NCI-H2196 (cell line): Measurements from ENCODE around the gene NHLRC3.
A peak's percentile ranks its signal among the peaks of the same experiment; 100 is the strongest.
"Not testable (repeated sequence)": the region's sequence is repeated elsewhere in the genome, so short reads cannot be mapped to it uniquely, and the experiment has no call there.

ENCODE experiments used
- DNase-seq: peaks from one replicate; lab custom pipeline; 2025; ENCODE audit not compliant: unreplicated experiment; lab: John Stamatoyannopoulos, UW

NHLRC3 gene

DNA sequence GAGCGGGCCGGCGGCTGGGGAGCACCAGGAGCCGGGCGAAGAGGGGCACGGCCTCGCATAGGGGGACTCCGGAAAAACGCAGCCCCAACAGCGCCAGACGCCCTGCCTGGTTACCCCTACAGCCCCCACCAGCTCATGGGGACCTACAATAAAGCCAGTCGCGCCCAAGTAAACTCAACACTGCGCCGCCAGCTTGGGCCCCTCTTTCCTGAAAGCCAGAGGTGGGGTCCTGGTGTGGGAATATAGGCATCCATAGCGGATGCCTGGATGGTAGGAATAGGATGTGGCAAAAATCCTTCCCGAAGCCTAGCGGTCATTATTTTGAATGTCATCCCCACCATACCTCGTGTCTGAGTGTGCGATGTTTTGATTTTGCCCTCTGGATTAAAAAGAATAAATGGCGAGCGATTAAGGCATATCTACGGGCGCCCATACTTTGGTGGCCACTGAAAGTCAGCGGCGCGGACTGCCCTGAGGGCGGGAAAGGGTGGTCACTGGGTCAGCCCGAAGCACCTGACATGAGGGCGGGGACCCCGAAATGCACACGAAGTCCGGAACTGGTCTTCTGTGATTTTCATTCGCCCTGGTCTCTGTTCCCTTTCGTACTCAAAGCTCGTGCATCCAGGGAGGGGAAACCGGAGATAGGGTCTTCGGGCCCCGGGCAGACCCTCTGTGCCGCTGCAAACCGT lies at the start of gene NHLRC3, which contains the start of gene PROSER1:
TSS of gene NHLRC3 (plus strand) at position 577 of the 689 bp plus-strand sequence. CDS start 184 bp downstream, outside the sequence.
TSS of gene PROSER1 (minus strand) at position 210 of the 689 bp plus-strand sequence. CDS start 847 bp downstream, outside the sequence.
- peak; percentile 79 for DNase-seq

DNA sequence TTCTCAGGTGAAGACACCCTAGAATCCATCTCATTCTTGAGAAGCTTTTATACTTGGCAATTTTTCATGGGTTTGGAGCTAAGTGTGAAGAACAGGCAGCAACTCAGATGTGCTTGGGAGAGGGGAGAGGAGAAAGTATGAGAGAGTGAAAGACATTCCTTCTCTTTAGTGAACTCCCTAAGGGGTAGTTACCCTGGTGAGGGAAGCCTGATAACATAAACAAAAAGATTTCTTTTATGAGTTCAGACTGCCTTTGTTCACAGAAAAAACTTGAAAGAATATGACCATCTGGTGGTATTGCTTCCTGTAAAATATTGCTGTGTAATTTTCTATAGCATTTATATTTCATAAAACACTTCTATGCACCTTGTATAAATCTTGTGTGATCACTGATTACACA lies 47.6 kb upstream of the NHLRC3 start, which contains the start of gene STOML3:
TSS of gene STOML3 (minus strand) at position 139 of the 400 bp plus-strand sequence. CDS start at position 29, 110 bp downstream.
- no peak for DNase-seq

DNA sequence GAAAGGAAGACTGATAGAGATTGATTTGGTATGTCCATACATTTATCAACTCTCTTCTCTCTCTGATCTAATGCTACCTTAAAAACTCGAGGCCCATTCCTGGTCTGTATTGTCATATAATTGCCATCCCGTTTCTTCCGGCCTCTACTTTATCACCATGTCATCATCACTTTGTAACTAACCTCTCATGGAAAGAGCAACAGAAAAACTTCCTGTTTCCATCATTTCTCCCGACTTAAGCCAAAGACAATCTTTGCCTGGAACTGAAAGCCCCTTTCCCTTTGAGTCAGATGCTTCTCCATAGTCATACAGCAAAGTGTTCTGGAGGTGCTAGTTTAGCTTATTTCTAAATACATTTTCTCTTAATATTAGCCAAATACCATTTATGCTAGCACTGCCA lies 44.9 kb upstream of the NHLRC3 start:
- DNase-seq: no peak

DNA sequence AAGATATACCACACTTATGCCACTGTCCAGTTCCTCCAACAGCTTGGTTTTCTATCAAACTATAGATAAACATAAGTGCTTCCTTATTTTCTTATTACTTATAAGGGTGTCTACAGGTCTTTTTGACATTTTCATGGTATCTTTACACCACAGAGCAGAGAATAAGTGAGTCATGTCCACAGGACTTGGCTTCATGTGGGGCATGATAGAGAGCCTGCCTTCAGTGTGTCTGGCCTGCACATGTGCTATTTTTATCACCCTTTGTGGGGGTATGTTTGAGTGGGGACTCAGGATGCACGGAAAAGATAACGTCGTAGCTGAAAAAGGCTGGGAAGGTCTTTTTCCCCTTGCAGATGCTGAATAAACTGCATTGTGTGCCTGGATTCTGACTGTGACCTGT lies 39.5 kb upstream of the NHLRC3 start:
- DNase-seq: no peak

DNA sequence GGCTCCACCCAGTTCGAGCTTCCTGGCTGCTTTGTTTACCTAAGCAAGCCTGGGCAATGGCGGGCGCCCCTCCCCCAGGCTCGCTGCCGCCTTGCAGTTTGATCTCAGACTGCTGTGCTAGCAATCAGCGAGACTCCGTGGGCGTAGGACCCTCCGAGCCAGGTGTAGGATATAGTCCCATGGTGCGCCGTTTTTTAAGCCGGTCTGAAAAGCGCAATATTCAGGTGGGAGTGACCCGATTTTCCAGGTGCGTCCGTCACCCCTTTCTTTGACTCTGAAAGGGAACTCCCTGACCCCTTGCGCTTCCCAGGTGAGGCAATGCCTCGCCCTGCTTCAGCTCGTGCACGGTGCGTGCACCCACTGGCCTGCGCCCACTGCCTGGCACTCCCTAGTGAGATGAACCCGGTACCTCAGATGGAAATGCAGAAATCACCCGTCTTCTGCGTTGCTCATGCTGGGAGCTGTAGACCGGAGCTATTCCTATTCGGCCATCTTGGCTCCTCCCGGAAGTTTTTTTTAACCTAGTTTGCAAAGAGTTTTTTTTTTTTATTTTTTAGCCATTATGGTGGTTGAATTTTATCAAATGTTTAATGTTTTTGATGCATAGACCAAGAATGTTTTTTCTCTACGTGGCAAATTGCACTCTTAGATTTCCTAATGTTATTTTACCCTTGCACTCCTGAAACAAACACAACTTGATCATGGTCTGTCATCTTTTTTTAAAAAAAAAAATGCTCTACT lies 31.7 kb upstream of the NHLRC3 start:
- not testable (repeated sequence) for DNase-seq

DNA sequence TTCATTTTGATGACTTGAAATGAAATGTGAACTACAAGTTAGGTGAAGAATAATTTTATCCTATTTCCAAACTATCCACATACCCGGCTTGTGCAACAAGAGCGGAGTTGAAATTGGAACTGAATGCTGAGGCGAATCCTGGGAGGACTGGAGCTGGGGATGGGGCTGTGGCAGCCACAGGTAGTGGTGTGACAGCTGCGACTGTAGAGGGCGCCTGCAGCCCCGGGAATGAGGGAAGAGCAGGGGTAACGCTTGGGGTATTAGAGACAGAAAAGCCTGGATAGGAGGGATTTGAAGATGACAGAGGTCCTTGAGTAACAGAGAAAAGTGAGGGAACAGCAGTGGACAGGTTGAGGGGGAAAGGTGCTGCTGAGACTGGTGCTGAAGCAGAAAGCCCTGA lies 25.6 kb upstream of the NHLRC3 start:
- DNase-seq: no peak

DNA sequence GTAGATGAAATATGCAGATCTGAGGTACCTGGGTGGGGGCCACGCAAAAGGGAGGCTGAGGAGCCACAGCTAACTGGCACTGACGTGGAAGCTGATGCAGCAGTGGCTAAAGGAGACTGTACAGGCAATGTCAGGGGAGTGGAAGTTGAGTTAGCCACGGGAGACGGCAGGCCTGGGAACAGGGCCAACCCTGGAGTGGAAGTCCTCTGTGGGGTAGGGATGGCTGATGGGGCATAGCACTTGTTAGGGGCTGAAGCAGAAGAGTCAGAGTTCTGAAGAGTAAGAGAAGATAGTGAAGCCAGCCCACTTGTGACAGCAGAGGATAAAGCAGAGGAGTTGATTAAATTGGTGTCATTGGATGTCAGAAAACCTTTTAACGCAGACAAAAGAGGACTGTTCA lies 24.8 kb upstream of the NHLRC3 start:
- DNase-seq: no peak

GRCh38 chr13:39016087-39016486 lies 22.2 kb upstream of the NHLRC3 start:
- no peak for DNase-seq

DNA sequence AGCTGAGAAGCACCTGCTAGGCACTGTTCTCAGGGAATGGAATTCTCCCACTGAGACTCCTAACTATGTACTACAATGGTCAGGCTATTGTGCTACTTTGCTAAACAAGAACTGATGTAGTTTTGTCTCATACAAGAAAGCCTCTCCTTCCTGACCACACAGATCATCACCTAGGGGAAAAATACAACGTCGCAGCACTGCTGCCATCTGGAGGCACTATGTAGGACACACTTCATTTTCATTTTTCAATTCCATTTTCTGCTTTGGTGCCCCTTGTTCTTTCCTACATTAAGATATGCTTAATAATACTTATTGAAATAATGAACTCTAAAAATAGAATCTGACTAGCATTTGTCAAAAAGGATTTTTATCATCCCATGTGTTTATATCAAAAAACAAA lies 21.5 kb upstream of the NHLRC3 start:
- DNase-seq: peak; percentile 17

- no peak for DNase-seq
These were observed 17.3 kb upstream of the NHLRC3 start for GRCh38 chr13:39020853-39021462.

GRCh38 chr13:39023316-39023715 lies 14.9 kb upstream of the NHLRC3 start:
- no peak for DNase-seq

DNA sequence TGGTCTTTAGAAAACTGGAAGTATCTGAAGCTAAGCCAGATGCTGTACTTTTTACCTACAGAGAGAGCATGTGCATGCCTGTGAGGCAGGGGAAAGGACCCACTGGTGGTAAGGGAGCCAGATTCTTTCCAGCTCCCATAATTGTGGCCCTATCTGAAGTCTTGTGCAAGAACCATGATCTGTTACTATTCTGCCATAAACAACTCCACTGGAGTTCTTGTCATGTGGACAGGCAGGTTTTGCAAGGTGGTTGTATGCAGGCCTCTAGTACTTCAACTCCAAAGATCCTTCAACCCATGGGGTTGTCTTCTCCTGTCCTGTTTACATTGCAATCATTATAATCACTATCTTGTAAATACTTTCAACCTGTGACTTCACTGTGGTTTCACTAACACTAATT lies 14.5 kb upstream of the NHLRC3 start:
- DNase-seq: no peak

- DNase-seq: peak; percentile 20
These were observed 12.8 kb upstream of the NHLRC3 start for GRCh38 chr13:39025433-39025839.

DNA sequence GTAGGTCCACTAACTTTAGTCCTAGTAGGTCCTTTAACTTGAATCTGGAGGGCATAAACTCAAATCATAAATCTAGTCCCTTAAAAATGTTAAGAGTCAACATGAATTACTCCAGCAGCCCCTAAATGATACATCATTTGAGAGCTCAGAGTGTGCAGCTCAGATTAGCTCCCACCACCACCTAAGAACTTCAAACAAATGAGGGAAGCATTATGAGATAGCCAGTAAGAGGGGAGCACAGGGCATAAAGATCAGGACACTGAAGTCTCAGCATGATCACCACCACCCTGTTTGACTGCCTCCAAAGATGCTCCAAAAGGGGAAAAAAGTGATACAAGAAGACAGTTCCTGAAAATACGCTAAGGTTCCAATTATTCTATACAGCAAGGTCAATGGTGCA lies 6.1 kb upstream of the NHLRC3 start:
- no peak for DNase-seq

- no peak for DNase-seq
These were observed 4.2 kb upstream of the NHLRC3 start for GRCh38 chr13:39034085-39034484.

GRCh38 chr13:39035204-39035603 lies 3.1 kb upstream of the NHLRC3 start:
- no peak for DNase-seq

DNA sequence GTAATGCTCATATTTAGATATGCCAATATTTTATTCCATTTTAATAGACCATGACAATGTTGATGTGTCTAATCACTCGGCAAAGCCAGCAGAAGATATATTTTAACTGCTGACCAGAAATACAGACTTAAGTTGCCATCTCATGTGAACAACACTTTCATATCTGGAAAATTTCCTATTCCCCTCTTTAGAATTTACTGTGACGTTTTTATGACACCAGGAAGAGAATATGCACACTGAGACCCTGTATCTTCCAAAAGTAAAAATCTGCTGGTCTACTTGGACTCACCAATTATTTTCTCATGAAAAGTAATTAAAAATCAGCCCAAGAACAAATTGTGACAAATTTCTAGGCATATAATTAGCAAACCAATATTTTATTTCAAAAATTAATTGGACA lies 2.5 kb upstream of the NHLRC3 start:
- no peak for DNase-seq

- DNase-seq: no peak
These were observed 2.0 kb upstream of the NHLRC3 start for GRCh38 chr13:39036212-39036611.

- DNase-seq: peak; percentile 34
These were observed 811 bp upstream of the NHLRC3 start for GRCh38 chr13:39037410-39037879.

- no peak for DNase-seq
These were observed 344 bp downstream of the NHLRC3 start for GRCh38 chr13:39038569-39039030.

GRCh38 chr13:39039041-39039440 lies 785 bp downstream of the NHLRC3 start:
- DNase-seq: no peak

DNA sequence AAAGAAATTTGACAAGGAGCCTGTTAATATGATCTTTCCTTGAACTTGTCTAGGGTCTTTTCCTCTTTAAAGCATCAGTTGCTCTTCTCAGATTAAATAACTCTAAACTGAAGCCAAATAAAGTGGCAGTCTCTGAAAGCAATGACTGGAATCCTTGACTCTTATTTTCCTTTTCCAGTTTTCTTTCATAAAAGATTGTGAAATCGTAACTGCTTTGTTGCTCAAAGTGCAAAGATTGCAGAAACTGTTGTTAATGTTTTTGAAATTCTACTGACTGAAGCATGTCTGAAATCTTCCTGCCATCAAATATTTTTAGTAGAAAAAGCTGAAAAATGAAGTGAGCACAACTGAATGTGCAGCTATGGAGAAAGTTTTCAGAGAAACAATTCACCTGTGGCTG lies 1.9 kb downstream of the NHLRC3 start:
- no peak for DNase-seq
